Mesendoderm (in vitro differentiated cells): ENCODE results near the gene NOTUM.

Source experiments
- DNase-seq: peaks from one replicate; pipeline ENCODE4 v3.0.0; 2013
- H2AK5ac ChIP-seq: 2 replicates; pipeline ENCODE4 v1.6.1; 2013; ENCODE audit warnings: low read length, inconsistent platforms
- H2BK120ac ChIP-seq: 2 replicates; pipeline ENCODE4 v1.6.1; 2013; ENCODE audit warnings: low read depth, mild to moderate bottlenecking, low read length, moderate library complexity, mixed read lengths
- H2BK15ac ChIP-seq: replicated peaks from 2 replicates; pipeline ENCODE4 v1.6.1; 2013; ENCODE audit warnings: low read depth, mild to moderate bottlenecking, moderate library complexity
- H2BK5ac ChIP-seq: 2 replicates; pipeline ENCODE4 v1.6.1; 2013; ENCODE audit warnings: low read length, inconsistent platforms
- H3K18ac ChIP-seq: 2 replicates; pipeline ENCODE4 v1.6.1; 2013; ENCODE audit warnings: mild to moderate bottlenecking, low read length, mixed read lengths
- H3K23ac ChIP-seq: one replicate; pipeline ENCODE4 v1.6.1; 2013; ENCODE audit warnings: low read length
- H3K27ac ChIP-seq: 2 replicates; pipeline ENCODE4 v1.5.1; 2013; ENCODE audit warnings: low read depth, mild to moderate bottlenecking, inconsistent platforms, low read length, moderate library complexity
- H3K27me3 ChIP-seq: 2 replicates; pipeline ENCODE4 v1.6.1; 2013; ENCODE audit warnings: low read length, control low read depth, mild to moderate bottlenecking, inconsistent platforms; ENCODE audit not compliant: insufficient read depth, poor library complexity
- H3K36me3 ChIP-seq: 2 replicates; pipeline ENCODE4 v1.6.1; 2013; ENCODE audit warnings: low read length, inconsistent platforms; ENCODE audit not compliant: control insufficient read depth, insufficient read depth
- H3K4ac ChIP-seq: one replicate; pipeline ENCODE4 v1.6.1; 2013; ENCODE audit warnings: low read depth, mild to moderate bottlenecking, low read length, moderate library complexity
- H3K4me1 ChIP-seq: 2 replicates; pipeline ENCODE4 v1.6.1; 2013; ENCODE audit warnings: low read depth, low read length, inconsistent platforms; ENCODE audit not compliant: control insufficient read depth
- H3K4me2 ChIP-seq: 2 replicates; pipeline ENCODE4 v1.6.1; 2013; ENCODE audit warnings: low read length
- H3K4me3 ChIP-seq: 2 replicates; pipeline ENCODE4 v1.5.1; 2013; ENCODE audit warnings: mild to moderate bottlenecking, low read length
- H3K56ac ChIP-seq: one replicate; pipeline ENCODE4 v1.6.1; 2013; ENCODE audit warnings: low read length
- H3K79me1 ChIP-seq: 2 replicates; pipeline ENCODE4 v1.6.1; 2013; ENCODE audit warnings: low read length, inconsistent platforms
- H3K79me2 ChIP-seq: 2 replicates; pipeline ENCODE4 v1.6.1; 2013; ENCODE audit warnings: mild to moderate bottlenecking, low read length; ENCODE audit not compliant: control insufficient read depth, insufficient read depth
- H3K9ac ChIP-seq: 2 replicates; pipeline ENCODE4 v1.6.1; 2013; ENCODE audit warnings: low read length, inconsistent platforms
- H4K5ac ChIP-seq: one replicate; pipeline ENCODE4 v1.6.1; 2013; ENCODE audit warnings: low read length
- H4K8ac ChIP-seq: one replicate; pipeline ENCODE4 v1.6.1; 2013; ENCODE audit warnings: low read depth, mild to moderate bottlenecking, control low read depth, low read length, moderate library complexity
- WGBS: extraction: QIAGEN DNeasy Blood & Tissue Kit; methylation state at CpG from one replicate; pipeline ENCODE4 v1.1.7; 2013; ENCODE audit warnings: low lambda C conversion rate, missing lambda C conversion rate; ENCODE audit not compliant: insufficient coverage; ENCODE audit errors: extremely low coverage; 5-methylcytosine and 5-hydroxymethylcytosine counted together

Gene NOTUM

DNA sequence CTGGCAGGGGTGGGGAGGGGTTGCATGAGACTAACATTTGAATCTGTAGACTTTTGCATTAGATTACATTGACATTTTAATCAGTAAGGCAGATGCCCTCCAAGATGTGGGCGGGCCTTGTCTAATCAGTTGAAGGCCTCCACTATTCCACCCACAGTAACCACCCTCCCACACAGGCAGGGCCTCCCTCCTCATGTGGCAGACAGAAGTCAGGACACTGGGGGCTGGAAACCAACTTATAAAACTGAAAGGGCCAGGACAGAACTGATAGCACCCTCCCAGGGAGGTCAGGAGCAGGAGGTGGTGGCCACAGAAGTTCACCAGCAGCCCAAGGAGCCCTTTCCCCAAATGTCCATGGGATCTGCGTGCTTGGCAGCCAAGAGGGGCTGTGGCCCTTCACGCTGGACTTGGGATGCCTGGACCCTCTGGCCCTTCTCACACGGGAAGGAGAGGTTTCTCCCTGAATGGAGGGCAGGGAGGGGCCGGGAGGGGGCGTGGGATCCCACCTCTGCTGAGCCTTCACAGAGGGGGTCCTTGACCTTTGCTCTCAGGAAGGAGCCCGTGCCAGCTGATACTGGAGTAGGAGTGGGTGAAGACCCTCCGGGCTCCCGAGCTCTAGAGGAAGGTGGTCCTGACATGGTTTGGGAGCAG lies 28.5 kb downstream of the NOTUM start:
- H4K5ac ChIP-seq = no peak overlapping the region
- H3K4me2 ChIP-seq = no peak overlapping the region
- H3K27me3 ChIP-seq = no peaks in the 10 kb centered on the region
- H3K79me2 ChIP-seq = peaks cover 8% of the 10 kb centered on the region
- DNase-seq = no peak
- H3K4me3 ChIP-seq = no peak overlapping the region
- no CpG with 5 or more reads among the region's 9 CpGs for WGBS
- H3K4me1 ChIP-seq = no peaks in the 10 kb centered on the region
- H3K9ac ChIP-seq = no peak overlapping the region
- H2AK5ac ChIP-seq = no peak overlapping the region
- peaks cover 2% of the 10 kb centered on the region for H3K36me3 ChIP-seq
- H3K27ac ChIP-seq = no peak overlapping the region
- H3K4ac ChIP-seq = no peak overlapping the region
- no peak overlapping the region for H2BK15ac ChIP-seq
- no peak overlapping the region for H2BK120ac ChIP-seq
- H4K8ac ChIP-seq = no peak overlapping the region
- no peak overlapping the region for H3K18ac ChIP-seq
- peaks cover 8% of the 10 kb centered on the region for H3K79me1 ChIP-seq
- H2BK5ac ChIP-seq = no peak overlapping the region
- no peak overlapping the region for H3K23ac ChIP-seq
- H3K56ac ChIP-seq = no peak overlapping the region

GRCh38 chr17:81931557-81932332 lies 29.2 kb downstream of the NOTUM start:
- WGBS = no CpG with 5 or more reads among the region's 15 CpGs

DNA sequence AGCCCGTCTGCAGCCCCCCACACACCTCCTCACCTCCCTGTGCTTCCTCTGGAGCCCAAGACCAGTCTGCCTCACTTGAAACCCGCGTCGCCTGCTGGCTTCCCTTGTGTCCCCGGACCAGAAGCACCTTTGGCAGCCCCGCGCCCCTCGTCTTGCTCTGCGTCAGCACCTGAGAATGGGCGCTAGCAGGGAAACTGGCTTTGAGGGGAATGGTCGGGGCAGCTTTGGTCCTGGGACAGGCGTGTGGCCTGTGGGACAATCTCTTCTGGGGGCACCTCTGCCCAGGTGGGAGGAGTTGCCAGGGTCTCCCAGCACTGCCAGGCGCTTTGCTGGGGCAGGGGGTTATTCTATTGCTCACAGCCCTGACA lies 29.8 kb downstream of the NOTUM start:
- H3K36me3 ChIP-seq = peaks cover 2% of the 10 kb centered on the region
- no peak overlapping the region for H4K8ac ChIP-seq
- no peak for DNase-seq
- H3K56ac ChIP-seq = no peak overlapping the region
- no peak overlapping the region for H2BK120ac ChIP-seq
- no peaks in the 10 kb centered on the region for H3K27me3 ChIP-seq
- H3K23ac ChIP-seq = no peak overlapping the region
- peaks cover 15% of the 10 kb centered on the region for H3K79me2 ChIP-seq
- H3K79me1 ChIP-seq = peaks cover 6% of the 10 kb centered on the region
- H3K9ac ChIP-seq = no peak overlapping the region
- peaks cover 1% of the 10 kb centered on the region for H3K4me1 ChIP-seq
- H2BK15ac ChIP-seq = no peak overlapping the region
- H2BK5ac ChIP-seq = no peak overlapping the region
- H3K4me2 ChIP-seq = no peak overlapping the region
- no peak overlapping the region for H2AK5ac ChIP-seq
- no peak overlapping the region for H3K4me3 ChIP-seq
- no CpG with 5 or more reads among the region's 13 CpGs for WGBS
- no peak overlapping the region for H3K27ac ChIP-seq
- no peak overlapping the region for H4K5ac ChIP-seq
- H3K18ac ChIP-seq = no peak overlapping the region
- no peak overlapping the region for H3K4ac ChIP-seq

More at GRCh38 chr17:81931557-81932332, 29.2 kb downstream of the NOTUM start:
- H4K8ac ChIP-seq = no peak overlapping the region
- no peak overlapping the region for H3K9ac ChIP-seq
- peaks cover 2% of the 10 kb centered on the region for H3K36me3 ChIP-seq
- H3K79me2 ChIP-seq = peaks cover 12% of the 10 kb centered on the region
- H2BK15ac ChIP-seq = no peak overlapping the region
- no peak overlapping the region for H3K56ac ChIP-seq
- H2BK120ac ChIP-seq = no peak overlapping the region
- no peak overlapping the region for H2BK5ac ChIP-seq
- no peaks in the 10 kb centered on the region for H3K4me1 ChIP-seq
- H3K27me3 ChIP-seq = no peaks in the 10 kb centered on the region
- H3K4me3 ChIP-seq = no peak overlapping the region
- H3K18ac ChIP-seq = no peak overlapping the region
- H3K79me1 ChIP-seq = peaks cover 8% of the 10 kb centered on the region
- no peak for DNase-seq
- no peak overlapping the region for H3K23ac ChIP-seq
- H2AK5ac ChIP-seq = no peak overlapping the region
- no peak overlapping the region for H3K4me2 ChIP-seq
- no peak overlapping the region for H3K27ac ChIP-seq
- no peak overlapping the region for H3K4ac ChIP-seq
- no peak overlapping the region for H4K5ac ChIP-seq

GRCh38 chr17:81930142-81931125 lies 30.6 kb downstream of the NOTUM start:
- H3K36me3 ChIP-seq = peaks cover 2% of the 10 kb centered on the region
- WGBS = no CpG with 5 or more reads among the region's 20 CpGs
- no peak overlapping the region for H4K5ac ChIP-seq
- no peak overlapping the region for H3K4me2 ChIP-seq
- H2BK5ac ChIP-seq = no peak overlapping the region
- no peak overlapping the region for H3K23ac ChIP-seq
- no peak overlapping the region for H3K4ac ChIP-seq
- no peak overlapping the region for H2BK120ac ChIP-seq
- no peak for DNase-seq
- peaks cover 15% of the 10 kb centered on the region for H3K79me2 ChIP-seq
- H3K18ac ChIP-seq = no peak overlapping the region
- H2BK15ac ChIP-seq = no peak overlapping the region
- no peak overlapping the region for H3K27ac ChIP-seq
- H3K79me1 ChIP-seq = peaks cover 3% of the 10 kb centered on the region
- H3K4me1 ChIP-seq = peaks cover 3% of the 10 kb centered on the region
- H3K56ac ChIP-seq = no peak overlapping the region
- no peak overlapping the region for H4K8ac ChIP-seq
- no peak overlapping the region for H3K9ac ChIP-seq
- H3K4me3 ChIP-seq = no peak overlapping the region
- H2AK5ac ChIP-seq = no peak overlapping the region
- H3K27me3 ChIP-seq = no peaks in the 10 kb centered on the region

GRCh38 chr17:81929253-81930141 lies 31.5 kb downstream of the NOTUM start:
- peaks cover 10% of the 10 kb centered on the region for H3K4me1 ChIP-seq
- no peak overlapping the region for H3K4me3 ChIP-seq
- H2BK5ac ChIP-seq = no peak overlapping the region
- peaks cover 24% of the 10 kb centered on the region for H3K79me2 ChIP-seq
- no peak for DNase-seq
- no peaks in the 10 kb centered on the region for H3K27me3 ChIP-seq
- no CpG with 5 or more reads among the region's 31 CpGs for WGBS
- no peak overlapping the region for H3K4me2 ChIP-seq
- H3K4ac ChIP-seq = no peak overlapping the region
- peak overlapping the region; percentile 69 for H3K9ac ChIP-seq
- H3K79me1 ChIP-seq = peaks cover 6% of the 10 kb centered on the region
- H3K36me3 ChIP-seq = peaks cover 2% of the 10 kb centered on the region
- H3K23ac ChIP-seq = no peak overlapping the region
- no peak overlapping the region for H4K5ac ChIP-seq
- no peak overlapping the region for H2BK15ac ChIP-seq
- H4K8ac ChIP-seq = no peak overlapping the region
- no peak overlapping the region for H3K56ac ChIP-seq
- no peak overlapping the region for H3K27ac ChIP-seq
- no peak overlapping the region for H2AK5ac ChIP-seq
- no peak overlapping the region for H3K18ac ChIP-seq
- no peak overlapping the region for H2BK120ac ChIP-seq
